Hepatocyte (in vitro differentiated cells): ENCODE data around the gene TP53. TPM values are rescaled to one million over a fixed set of nuclear protein-coding genes. Genes with fewer than 3 reads are reported as not detected.

Source experiments
- DNase-seq: peaks from one replicate; pipeline ENCODE4 v3.0.0-alpha.2; 2016; ENCODE audit warnings: low spot score
- H2AFZ ChIP-seq: fragments of 200-600 bp; sonication (generic); 2 replicates; pipeline ENCODE4 v1.6.0; 2016; ENCODE audit warnings: antibody characterized with exemption, mild to moderate bottlenecking
- H3K27ac ChIP-seq: fragments of 200-600 bp; sonication (generic); 2 replicates; pipeline ENCODE4 v1.5.1; 2016; ENCODE audit warnings: mild to moderate bottlenecking
- H3K27me3 ChIP-seq: fragments of 200-600 bp; sonication (generic); 2 replicates; pipeline ENCODE4 v1.6.1; 2016
- H3K36me3 ChIP-seq: fragments of 200-600 bp; sonication (generic); replicated peaks from 2 replicates; pipeline ENCODE4 v1.5.1; 2016; ENCODE audit warnings: low read depth; ENCODE audit not compliant: insufficient read depth
- H3K4me1 ChIP-seq: fragments of 200-600 bp; sonication (generic); 2 replicates; pipeline ENCODE4 v1.5.1; 2016; ENCODE audit warnings: mild to moderate bottlenecking, moderate library complexity; ENCODE audit not compliant: insufficient read depth
- H3K4me2 ChIP-seq: fragments of 200-600 bp; sonication (generic); 2 replicates; pipeline ENCODE4 v1.6.0; 2016
- H3K4me3 ChIP-seq: fragments of 200-600 bp; sonication (generic); 2 replicates; pipeline ENCODE4 v1.5.1; 2016; ENCODE audit warnings: mild to moderate bottlenecking
- H3K79me2 ChIP-seq: fragments of 200-600 bp; sonication (generic); 2 replicates; pipeline ENCODE4 v1.6.0; 2017; ENCODE audit warnings: mild to moderate bottlenecking
- H3K9me2 ChIP-seq: fragments of 200-600 bp; sonication (generic); replicated peaks from 2 replicates; pipeline ENCODE4 v1.6.0; 2017; ENCODE audit warnings: mild to moderate bottlenecking; ENCODE audit not compliant: insufficient read depth
- H3K9me3 ChIP-seq: fragments of 200-600 bp; sonication (generic); 2 replicates; pipeline ENCODE4 v1.5.1; 2016; ENCODE audit warnings: low read depth, mild to moderate bottlenecking
- H4K20me1 ChIP-seq: fragments of 200-600 bp; sonication (generic); 2 replicates; pipeline ENCODE4 v1.6.0; 2016; ENCODE audit warnings: mild to moderate bottlenecking; ENCODE audit not compliant: insufficient read depth, poor library complexity, severe bottlenecking
- CTCF ChIP-seq: fragments of 200-600 bp; sonication (generic); IDR thresholded peaks from 2 replicates; pipeline ENCODE4 v1.5.1; 2016; ENCODE audit warnings: antibody characterized with exemption, mild to moderate bottlenecking; ENCODE audit not compliant: poor library complexity
- EZH2 ChIP-seq: fragments of 200-600 bp; sonication (generic); IDR thresholded peaks from 2 replicates; pipeline ENCODE4 v1.6.1; 2016; ENCODE audit warnings: antibody characterized with exemption, mild to moderate bottlenecking, borderline replicate concordance
- EZH2phosphoT487 ChIP-seq: fragments of 200-600 bp; sonication (generic); IDR thresholded peaks from one replicate; pipeline ENCODE4 v1.6.1; 2018; ENCODE audit warnings: antibody characterized with exemption, mild to moderate bottlenecking, low read depth, moderate library complexity; ENCODE audit not compliant: unreplicated experiment, severe bottlenecking
- WGBS: methylation state at CpG from one replicate; pipeline ENCODE4 v1.1.6; 2016; ENCODE audit warnings: low lambda C conversion rate; ENCODE audit errors: missing lambda C conversion rate; 5-methylcytosine and 5-hydroxymethylcytosine counted together
- polyA plus RNA-seq: library from polyadenylated mRNA; unstranded; fragments of >200 nt; fragmentation: Nextera tagmentation; extraction: Ambion mirVana; gene quantifications from 2 replicates; pipeline ENCODE4 v1.2.1, GENCODE V29; 2016
- total RNA-seq: library from RNA; depleted of rRNA; stranded (reverse); fragments of >200 nt; gene quantifications from 2 replicates; pipeline ENCODE4 v1.2.3, GENCODE V29; 2014

TP53 gene
- total and polyA plus RNA-seq, 2 experiments from 2014 or later = 29.6 to 31.7 TPM

DNA sequence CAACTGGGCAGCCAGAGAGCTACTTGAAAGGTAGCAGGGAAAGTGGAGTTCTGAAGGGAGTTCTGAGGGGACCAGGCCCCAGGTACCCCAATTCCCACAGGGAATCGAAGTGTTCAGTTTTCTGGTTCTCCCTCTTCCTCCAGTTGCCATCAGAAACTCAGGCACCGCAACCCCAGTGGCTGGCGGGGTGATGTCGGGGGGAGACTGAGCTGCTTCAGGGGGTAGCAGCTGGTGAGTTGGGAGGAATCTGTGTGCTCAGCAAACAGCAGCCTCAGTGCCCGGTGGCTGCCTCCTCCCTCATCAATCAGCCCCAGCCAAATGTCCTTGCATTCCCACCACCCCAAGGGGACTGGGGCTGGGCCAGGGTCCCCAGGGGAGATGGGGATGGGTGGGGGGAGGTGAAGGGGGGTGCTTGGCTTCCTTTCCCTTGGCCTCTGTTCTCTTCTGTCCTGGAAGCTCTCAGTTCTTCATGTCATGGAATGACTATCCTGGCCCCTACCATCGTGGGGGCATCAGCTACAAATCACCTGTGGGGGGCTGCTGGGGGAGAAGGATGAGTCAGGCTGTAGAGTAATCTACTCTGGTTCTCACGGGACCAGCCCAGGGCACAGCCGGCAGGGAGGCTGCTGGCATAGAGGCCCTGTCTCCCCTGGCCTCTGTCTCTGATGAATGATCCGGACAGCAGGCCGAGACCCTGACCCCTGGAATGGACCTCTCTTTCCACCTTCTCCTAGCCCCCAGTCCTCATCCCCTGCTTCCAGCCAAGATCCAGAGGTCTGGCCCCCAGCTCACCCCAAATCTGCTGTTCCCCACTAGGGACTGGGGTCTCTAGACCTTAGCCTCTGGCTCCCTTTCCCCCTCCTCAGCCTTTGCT lies 27.7 kb upstream of the TP53 start:
- H3K9me2 ChIP-seq = no peaks in the 10 kb centered on the region
- H2AFZ ChIP-seq = no peak overlapping the region
- WGBS = 78% methylated on average over 9 of the region's 10 CpGs
- DNase-seq = no peak
- TF ChIP-seq CTCF = no peak
- no peak for TF ChIP-seq EZH2
- no peak overlapping the region for H3K27ac ChIP-seq
- no peaks in the 10 kb centered on the region for H3K36me3 ChIP-seq
- H3K4me3 ChIP-seq = no peak overlapping the region
- H3K79me2 ChIP-seq = no peaks in the 10 kb centered on the region
- peaks cover 23% of the 10 kb centered on the region for H3K27me3 ChIP-seq
- peaks cover 9% of the 10 kb centered on the region for H3K4me1 ChIP-seq
- H4K20me1 ChIP-seq = no peaks in the 10 kb centered on the region
- H3K9me3 ChIP-seq = no peaks in the 10 kb centered on the region
- H3K4me2 ChIP-seq = no peak overlapping the region

DNA sequence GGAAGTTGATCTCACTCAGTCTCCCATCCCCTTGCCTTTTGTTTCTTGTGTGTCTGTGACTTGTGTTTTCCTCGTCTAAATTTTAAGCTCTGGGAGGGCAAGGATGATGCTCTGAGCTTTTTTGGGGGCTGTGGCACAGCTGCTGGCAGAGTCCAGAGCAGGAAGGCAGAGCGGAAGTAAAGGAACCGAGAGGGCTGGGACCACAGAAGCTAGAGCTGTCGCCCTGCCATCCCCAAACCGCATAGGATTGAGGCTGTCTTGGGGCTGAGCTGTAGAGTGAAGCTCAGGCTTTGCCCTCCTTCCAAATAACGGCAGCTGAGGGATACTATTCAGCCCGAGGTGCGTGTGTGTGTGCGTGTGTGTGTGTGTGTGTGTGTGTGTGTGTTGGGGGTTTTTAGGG lies 26.5 kb upstream of the TP53 start:
- H3K27ac ChIP-seq = no peak overlapping the region
- H4K20me1 ChIP-seq = no peaks in the 10 kb centered on the region
- H3K4me1 ChIP-seq = peaks cover 9% of the 10 kb centered on the region
- 54% methylated on average over 9 of the region's 9 CpGs for WGBS
- no peaks in the 10 kb centered on the region for H3K79me2 ChIP-seq
- TF ChIP-seq EZH2phosphoT487 = no peak
- TF ChIP-seq EZH2 = no peak
- TF ChIP-seq CTCF = no peak
- H3K27me3 ChIP-seq = peaks cover 16% of the 10 kb centered on the region
- no peaks in the 10 kb centered on the region for H3K9me3 ChIP-seq
- H3K36me3 ChIP-seq = no peaks in the 10 kb centered on the region
- no peak overlapping the region for H2AFZ ChIP-seq
- H3K4me3 ChIP-seq = no peak overlapping the region
- no peak for DNase-seq
- H3K9me2 ChIP-seq = no peaks in the 10 kb centered on the region
- H3K4me2 ChIP-seq = no peak overlapping the region

- no peak for TF ChIP-seq CTCF
- no peak for TF ChIP-seq EZH2phosphoT487
- H3K27ac ChIP-seq = no peak overlapping the region
- no peak overlapping the region for H3K4me3 ChIP-seq
- H3K9me2 ChIP-seq = no peaks in the 10 kb centered on the region
- H3K4me1 ChIP-seq = peaks cover 4% of the 10 kb centered on the region
- H4K20me1 ChIP-seq = no peaks in the 10 kb centered on the region
- DNase-seq = peak; percentile 20
- H3K79me2 ChIP-seq = no peaks in the 10 kb centered on the region
- 16% methylated on average over 19 of the region's 19 CpGs for WGBS
- no peak overlapping the region for H3K4me2 ChIP-seq
- H3K27me3 ChIP-seq = peaks cover 16% of the 10 kb centered on the region
- H3K36me3 ChIP-seq = no peaks in the 10 kb centered on the region
- no peak overlapping the region for H2AFZ ChIP-seq
- no peaks in the 10 kb centered on the region for H3K9me3 ChIP-seq
Observed at GRCh38 chr17:7712111-7712771, 25.0 kb upstream of the TP53 start.
